Cardiac septum (tissue), 1 donor: ENCODE measurements around the gene PKHD1. TPM values are rescaled to one million over a fixed set of nuclear protein-coding genes. Genes with fewer than 3 reads are reported as not detected.

Source experiments
- DNase-seq: peaks from one replicate; pipeline ENCODE4 v3.0.0-alpha.2; 2020; ENCODE audit warnings: low spot score
- intact Hi-C: fragments of 100-400 bp; cut with DNase I; formaldehyde crosslinking; loops from one replicate; pipeline ENCODE4 v1.14.0; 2022
- total RNA-seq: library from RNA; stranded (reverse); fragmentation: NEBNext Ultra II Directional; extraction: Animal tissue kit (Norgen Biotek cat#: 25700); gene quantifications from one replicate; pipeline ENCODE4 v1.2.1, GENCODE V29; 2021
- donor health status: DM: no; HTN: no; CAD: no.

Gene PKHD1
- total RNA-seq, 1 donor from 2014 or later = 0.03 TPM

DNA sequence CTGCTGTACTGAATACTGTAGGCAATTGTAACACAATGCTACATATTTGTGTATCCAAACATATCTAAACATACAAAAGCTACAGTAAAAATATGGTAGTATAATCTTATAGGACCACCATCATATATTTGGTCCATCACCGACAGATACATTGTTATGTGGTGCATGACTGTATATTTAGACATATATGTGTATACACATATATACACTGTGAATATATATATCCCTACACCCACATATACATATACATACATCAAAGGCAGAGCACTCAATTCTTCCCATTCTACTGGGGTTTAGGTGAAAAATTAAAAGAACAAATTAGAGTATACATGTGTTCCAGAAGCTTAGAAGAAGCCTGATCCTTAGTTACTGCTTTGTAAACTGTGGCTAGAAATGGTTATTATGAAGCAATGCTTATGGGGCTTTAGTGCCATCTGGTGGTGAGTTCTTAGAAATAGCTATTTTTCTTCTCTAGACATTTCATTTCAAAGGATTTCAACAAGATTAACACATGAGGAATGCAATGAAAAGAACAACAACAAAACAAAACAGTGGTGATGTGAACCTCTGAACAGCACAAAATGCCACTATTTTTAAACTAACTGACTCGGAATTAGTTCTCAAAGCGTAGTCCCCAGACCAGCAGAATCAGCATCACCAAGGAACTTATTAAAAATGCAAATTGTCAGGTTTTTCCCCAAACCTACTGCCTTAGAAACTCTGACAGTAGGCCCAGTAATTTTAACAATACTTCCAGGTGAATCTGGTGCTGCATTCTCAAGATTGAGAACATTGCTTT is 38.0 kb downstream of the PKHD1 start:
- no peak for DNase-seq
- intact Hi-C loops = no loop called here

DNA sequence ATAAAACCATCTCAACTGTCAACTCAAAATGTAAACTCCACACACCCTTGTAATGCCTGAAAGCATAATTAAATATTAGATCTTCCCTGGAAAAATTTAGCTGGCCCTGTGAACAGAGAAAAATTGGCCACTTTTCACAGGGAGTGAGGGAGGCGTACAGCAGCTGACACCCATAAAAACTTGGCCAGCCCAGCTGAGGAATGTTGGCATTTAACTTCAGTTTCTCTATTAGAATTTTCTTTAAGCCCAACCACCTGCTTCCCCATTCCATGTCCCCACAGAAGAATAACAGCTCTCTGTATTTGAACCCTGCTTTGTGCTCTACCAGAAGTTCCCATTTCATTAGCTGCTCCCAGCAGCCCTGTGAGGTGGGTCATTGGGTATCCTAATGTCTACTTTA is 41.0 kb downstream of the PKHD1 start:
- no peak for DNase-seq
- intact Hi-C loops = no loop called here

DNA sequence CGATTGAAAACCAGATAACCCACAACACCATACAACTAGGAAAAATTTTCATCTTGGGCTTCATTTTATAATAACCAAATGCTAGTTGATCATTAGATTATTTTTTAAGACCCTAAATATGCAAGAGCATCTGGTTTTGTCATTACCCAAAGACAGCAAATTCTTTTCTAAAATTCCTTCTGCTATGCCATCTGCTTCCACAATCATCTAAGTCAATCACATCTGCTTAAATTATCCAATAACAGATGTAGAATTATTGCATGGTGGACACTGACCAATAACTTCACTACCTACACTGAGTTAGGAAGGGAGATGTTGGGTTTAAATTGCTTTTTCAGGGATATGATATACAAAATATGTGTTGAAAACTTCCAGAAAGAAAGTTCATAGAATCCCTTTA is 41.9 kb downstream of the PKHD1 start:
- no peak for DNase-seq
- intact Hi-C loops = no loop called here

DNA sequence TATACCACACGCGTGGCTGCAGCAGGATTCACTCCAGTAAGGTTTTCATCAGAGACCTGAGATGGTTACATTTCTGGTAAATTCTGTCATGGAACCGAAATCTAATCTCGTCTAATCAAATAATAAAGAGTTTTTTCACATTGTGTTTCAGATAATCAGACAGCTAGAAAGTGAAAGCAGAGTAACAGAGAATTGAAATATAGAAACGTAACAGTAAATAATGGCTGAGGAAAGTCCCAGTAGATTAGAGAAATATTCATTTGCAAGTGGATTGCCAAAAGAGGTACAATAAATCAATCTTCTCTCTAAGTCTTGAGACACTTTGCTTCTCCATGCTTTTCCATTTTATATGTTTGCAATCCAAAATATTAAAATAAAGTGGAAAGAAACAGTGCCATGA is 42.4 kb downstream of the PKHD1 start:
- no peak for DNase-seq
- intact Hi-C loops = no loop called here

DNA sequence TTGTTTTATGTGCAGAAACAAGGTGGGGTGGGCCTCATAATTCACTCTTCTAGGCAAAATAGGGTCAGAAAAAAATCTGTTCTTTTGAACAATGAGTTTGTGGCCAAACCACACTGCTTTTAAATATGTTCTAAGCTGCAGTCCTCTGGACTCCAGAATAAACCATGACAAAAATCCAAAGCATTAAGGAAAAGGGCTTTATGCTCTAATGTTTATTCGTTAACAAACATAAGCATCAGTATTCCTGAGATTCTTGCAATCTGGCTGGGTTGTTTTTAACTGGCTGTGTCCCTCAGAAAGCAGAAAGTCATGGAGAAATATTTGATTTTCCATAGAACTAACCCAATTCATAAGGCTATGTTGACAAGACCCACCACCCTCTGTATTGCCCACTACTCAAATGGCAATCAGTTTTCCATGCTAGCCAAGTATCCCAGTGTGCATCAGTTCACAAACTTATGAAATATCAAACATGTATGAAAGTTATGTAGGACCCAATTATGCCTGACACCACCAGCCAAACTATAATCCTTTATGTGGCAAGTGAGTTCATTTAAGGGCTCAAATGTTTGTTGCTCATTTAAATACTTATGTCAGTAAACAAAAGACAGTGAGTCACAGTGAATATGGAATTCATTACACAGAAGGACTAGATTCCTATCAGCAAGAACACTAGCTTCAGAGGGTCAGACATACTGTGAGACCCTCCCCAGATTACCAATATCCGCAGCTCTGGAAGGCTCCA is 45.1 kb downstream of the PKHD1 start:
- intact Hi-C loops = no loop called here
- DNase-seq = no peak

DNA sequence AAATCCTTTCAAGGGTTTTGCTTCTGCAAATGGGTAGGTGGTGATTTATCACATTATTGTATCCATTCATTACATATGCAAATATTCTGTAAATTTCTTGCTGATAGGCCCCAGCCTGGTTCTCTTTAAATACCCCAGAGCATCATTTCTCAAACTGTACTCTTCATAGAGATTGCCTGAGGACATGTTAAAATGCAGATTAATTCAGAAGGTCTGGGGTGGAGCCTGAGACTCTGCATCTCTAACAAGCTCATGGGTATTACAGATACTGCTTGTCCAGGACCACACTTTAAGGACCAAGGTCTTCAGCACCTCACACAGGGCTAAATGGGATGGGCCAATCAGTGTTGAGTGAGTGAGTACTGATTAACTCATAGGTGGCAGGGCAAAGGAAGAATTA is 46.3 kb downstream of the PKHD1 start:
- DNase-seq = no peak
- intact Hi-C loops = no loop called here

DNA sequence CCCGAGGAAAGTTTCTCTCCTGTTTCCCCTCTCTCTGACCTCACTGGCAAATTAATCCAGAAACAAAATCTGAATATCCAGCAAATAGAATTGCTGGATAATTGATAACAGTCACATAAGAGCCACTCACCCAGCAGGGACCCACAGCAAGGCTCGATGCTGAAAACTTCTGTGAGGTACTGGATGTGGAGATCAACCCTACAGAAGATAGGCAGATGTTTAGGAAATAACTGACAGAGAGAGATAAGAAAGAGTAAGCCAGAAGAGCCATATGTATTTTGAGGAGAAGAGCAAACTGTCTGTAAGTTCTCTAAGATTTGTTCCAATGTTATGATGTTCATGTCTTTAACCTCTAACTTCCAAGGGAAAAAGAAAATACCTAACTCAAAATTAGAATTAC is 59.7 kb downstream of the PKHD1 start:
- intact Hi-C loops = loop anchor here (10.0 kb wide), 2 partner anchors 173 to 1213 kb away; partner anchors contain the start of gene TFAP2B
- DNase-seq = no peak

DNA sequence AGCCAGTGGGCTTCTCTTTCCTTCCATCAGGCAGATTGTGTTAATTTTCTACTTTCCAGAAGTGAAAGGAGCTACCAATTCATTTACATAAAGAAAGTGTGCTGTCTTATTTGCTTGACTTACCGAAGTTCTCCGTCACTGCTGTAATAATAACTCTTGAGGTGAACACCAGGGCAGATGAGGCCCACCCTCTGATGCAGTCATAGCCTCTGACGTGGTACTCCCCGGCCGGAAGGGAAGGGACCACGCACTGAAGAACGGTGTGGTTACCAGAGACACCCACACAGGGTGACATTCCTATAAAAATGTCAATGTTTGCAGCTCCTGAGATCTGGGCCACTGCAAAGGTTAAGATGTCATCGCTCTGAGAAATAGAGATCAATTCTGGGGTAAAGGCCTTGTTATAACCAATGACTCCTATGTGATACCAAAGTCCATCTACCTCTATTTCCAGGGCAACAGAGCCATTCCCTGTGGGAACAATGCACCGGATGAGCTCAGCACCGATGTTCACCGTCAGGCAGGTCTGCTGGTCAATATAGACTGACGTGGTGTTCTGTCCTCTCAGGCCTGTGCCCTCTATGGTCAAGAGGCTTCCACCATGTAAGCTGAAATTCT is 62.9 kb downstream of the PKHD1 start:
- DNase-seq = no peak
- intact Hi-C loops = loop anchor here (10.0 kb wide), 2 partner anchors 170 to 1210 kb away; partner anchors contain the start of gene TFAP2B

DNA sequence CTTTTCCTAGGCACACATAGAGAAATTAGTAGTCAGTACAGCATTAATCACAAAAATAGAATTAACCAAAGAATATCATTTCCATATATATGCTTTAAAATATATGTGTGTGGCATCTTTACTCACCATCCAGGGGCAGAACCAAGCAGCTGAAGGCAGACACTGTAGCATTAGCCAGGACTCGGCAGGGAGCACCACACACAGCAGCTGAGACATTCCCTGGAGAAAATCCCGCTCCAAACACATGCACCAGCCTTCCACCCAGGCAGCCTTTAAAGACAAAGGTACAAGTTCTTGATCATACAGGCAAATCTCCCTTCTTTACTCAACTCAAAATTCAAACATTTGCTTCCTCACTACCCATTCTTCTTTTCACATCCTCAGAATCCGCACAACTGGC is 64.7 kb downstream of the PKHD1 start:
- intact Hi-C loops = loop anchor here (10.0 kb wide), 2 partner anchors 168 to 1208 kb away; partner anchors contain the start of gene TFAP2B
- no peak for DNase-seq

DNA sequence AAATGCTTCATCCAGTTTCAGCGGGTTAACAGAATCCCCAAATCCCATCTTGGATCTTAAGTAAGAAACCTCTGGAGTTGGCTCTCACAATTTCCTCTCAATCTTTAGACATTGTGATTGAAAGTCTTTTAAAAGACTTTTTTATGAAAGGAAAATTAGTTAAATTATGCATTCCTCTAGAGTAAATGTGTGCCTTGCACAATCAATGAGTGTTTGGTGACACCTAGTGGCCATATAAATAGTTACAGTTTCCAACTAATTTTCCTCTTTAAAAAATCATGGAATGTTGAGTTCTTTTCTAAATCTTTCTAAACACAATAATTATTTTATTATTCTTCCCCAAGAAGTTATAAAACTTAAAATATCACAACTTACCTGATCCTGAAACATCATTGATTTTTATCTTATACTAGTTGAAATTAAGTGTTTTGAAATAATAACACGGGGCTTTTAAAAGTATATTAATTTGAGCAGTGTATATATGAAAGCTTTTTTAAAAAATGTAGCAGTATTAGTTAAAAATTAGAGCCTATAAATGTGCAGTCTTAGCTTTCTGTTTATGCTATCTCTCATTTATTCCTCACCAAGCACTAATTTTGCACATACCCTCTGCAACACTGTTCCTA is 66.4 kb downstream of the PKHD1 start:
- DNase-seq = no peak
- intact Hi-C loops = loop anchor here (10.0 kb wide), 2 partner anchors 166 to 1206 kb away; partner anchors contain the start of gene TFAP2B

DNA sequence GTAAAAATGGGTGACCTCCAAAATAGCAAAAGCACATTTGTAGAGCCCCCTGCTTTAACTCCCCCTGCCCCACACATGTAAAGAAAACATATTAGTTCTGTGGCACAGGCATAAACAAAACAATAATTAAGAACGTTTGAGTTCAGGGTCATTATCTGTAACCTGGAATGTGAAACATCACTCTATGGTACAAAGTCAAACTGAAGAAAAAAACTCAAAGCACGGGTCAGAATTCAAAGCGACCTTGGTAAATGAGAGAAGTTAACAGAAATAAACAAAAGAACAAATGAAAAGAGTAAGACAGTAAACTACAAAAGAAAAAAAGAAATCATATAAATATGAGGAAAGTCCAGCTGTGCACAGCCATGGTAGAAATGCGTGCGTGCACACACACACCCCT is 67.5 kb downstream of the PKHD1 start:
- no peak for DNase-seq
- intact Hi-C loops = loop anchor here (10.0 kb wide), 2 partner anchors 165 to 1205 kb away; partner anchors contain the start of gene TFAP2B

DNA sequence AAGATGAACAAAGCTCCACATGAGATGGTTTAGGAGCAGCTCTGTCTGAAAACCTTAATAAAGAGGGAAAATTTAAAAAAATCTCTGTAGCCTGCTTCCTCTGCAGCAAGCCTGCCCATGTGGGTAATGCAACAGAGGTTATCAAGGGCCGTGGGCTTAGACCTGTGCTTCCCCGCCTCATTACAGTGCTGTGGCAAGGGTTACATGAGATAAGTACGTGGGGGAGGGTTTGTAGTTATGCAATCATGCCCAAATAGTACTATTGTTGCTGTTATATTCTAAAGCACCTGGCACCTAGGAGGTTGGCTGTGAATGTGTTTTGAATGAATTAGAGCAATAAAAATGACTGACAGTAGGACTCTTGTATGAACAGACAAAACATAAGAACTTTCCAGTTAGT is 68.3 kb downstream of the PKHD1 start:
- intact Hi-C loops = no loop called here

DNA sequence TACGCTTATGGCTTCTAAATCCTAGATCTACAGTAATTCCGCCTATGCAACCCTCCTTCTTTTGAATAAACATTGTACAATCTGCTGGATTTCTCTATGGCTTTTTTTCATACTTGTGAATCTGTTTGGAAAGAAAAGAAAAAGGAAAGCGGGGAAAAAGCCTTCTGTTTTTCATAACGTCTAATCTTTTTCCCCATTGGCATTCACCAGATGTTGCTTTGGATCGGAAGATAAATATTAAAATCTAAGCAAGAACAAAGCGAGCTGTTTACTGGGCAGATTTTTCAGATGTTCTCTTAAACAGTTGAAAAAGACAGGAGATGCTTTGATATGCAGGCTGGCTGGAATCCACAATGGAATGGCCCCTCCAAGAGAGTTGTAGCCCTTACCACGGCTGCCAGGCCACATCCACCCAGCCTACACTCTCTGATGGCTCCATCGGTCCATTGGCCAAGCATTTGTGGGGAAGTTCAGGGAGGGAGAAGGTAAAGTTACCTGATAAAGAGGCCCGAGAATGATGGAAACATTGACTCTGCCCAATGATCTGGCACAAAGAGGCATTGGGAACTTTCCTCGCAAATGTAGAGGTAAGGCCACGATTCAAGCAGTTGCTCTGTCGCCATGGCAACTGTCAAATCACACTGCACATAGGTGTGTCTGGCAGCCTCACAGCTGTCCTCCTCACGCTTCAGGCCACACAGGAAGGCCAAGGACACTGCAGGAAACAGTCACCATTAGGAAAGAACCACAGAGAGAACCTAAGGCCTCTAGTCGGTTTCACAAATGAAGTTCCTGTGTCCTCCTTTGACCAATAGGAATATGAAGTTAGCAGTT is 70.3 kb downstream of the PKHD1 start:
- no peak for DNase-seq
- intact Hi-C loops = no loop called here

More for the DNA sequence above, 68.3 kb downstream of the PKHD1 start:
- no peak for DNase-seq

DNA sequence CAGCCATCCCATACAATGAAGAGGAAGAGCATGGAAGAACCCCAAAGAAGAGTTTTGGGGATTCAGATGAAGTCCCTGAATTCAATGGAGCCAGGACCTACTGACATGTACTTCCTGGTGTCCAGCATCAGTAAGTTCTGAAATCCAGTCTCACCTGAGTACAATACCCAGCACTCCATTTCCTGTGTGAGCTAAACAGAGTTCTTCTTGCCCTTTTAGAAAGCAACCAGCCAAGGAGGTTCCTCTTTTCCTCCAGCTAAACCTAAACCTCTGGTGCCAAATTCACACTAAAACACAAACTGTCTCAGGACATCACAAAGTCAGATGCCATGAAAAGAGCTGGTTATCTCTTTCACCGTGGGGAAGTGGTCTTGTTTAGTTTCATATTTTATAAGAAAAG is 71.5 kb downstream of the PKHD1 start:
- intact Hi-C loops = no loop called here
- no peak for DNase-seq

DNA sequence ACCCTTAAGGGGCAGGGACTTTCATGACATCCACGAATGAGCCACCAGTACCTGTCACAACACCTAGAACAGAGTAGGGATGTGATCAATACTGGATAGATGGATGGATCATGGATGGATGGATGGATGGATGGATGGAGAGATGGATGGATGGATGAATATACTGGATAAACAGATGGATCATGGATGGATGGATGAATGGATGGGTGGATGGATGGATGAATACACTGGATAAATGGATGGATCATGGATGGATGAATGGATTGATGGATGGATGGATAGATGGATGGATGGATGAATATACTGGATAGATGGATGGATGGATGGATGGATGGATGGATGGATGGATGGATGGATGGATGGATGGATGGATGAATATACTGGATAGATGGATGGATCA is 73.0 kb downstream of the PKHD1 start:
- intact Hi-C loops = no loop called here
- no peak for DNase-seq

DNA sequence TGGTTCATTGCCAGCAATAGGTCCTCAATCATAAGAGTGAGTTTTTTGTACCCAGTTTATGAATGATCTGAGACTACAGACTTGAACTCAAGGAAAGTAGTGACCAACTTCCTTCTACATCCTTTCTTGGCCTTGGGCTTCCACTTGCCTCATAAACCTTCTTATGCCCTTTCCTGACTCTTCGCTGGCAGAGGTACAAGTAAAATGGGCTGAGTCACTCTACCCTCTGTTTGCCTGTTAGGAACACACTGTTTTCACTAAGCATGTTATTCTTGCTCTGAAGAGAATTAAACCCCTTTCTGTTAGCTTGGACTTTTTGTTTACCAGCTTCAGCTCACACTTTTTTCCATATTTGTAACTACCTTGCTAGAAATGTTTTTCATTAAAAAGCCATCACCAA is 74.4 kb downstream of the PKHD1 start:
- intact Hi-C loops = no loop called here
- DNase-seq = no peak

DNA sequence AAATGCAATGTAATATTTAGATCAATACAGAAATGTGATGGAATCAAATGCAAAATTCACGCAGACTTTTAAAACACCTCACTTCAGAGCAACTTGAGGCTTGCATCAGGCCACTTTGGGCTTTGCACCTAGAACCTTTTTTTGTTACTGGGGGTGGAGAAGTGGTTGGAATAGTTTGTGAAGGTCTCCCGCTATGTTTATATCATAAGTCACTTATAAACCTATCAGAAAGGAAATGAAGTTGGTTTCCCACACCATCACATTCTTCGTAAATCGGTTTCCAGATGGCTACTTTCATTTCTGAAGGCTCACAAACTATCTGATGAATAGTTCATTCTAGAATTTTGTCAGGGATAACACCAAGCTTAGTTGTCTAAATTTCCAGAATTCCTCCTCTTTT is 74.8 kb downstream of the PKHD1 start:
- no peak for DNase-seq
- intact Hi-C loops = no loop called here

DNA sequence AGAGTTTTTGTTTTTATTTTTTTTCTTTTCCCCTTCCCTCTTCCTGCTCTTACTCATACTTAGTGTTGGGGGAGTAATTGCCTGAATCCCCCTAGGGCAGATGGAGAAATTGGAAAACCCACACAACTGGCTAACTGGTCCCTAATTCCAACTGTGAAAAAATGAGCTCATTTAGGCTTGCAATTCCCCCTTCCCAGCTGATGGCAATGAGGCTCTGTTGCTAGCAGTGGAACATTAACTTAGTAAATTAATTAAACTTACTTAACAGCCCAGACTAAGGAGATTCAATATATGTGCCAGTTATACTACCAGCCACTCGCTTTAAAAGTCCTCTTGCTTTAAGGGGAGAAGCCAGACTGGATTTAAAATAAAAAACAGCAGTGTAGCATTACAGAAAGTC is 76.6 kb downstream of the PKHD1 start:
- intact Hi-C loops = no loop called here
- no peak for DNase-seq

DNA sequence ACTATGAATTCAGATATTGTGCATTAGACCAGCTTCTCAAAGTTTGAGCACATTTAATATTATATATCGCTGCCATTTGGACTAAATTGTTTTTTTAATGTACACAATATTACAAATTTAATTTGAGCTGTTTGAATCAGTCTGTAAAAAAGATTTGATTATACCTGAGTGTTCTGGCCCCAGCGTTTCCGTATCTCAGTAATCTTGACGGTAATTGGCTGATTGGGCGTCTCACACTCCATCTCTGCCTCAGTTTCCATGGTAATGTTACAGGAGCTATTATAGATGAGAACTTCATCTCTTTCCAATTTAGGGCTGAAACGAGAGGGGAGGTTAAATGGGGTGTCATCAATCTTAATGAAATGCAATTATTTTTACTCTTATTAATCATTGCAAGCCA is 77.3 kb downstream of the PKHD1 start:
- DNase-seq = no peak
- intact Hi-C loops = no loop called here
